Activated B cell treated with CpG ODN at 0.5 μM for 24 hours (primary cell): ENCODE measurements around the gene RRBP1. TPM values are rescaled to one million over a fixed set of nuclear protein-coding genes. Genes with fewer than 3 reads are reported as not detected.

ENCODE experiments used
- ATAC-seq: fragments of 200-7000 bp; cut with Tn5 transposase; one replicate; pipeline ENCODE4 v1.10.0; 2021; ENCODE audit warnings: low read depth, mild to moderate bottlenecking, moderate library complexity
- CTCF ChIA-PET: fragments of 350-600 bp; sonication (Branson Sonifier 250); formaldehyde crosslinking; loops from one replicate; lab custom pipeline; 2021; ENCODE audit warnings: antibody characterized with exemption; lab: Charles Lee
- POLR2A ChIA-PET: fragments of 350-600 bp; sonication (Branson Sonifier 250); formaldehyde crosslinking; loops from one replicate; lab custom pipeline; 2021; ENCODE audit warnings: antibody characterized with exemption; lab: Charles Lee
- DNase-seq: peaks from one replicate; pipeline ENCODE4 v3.0.0; 2022
- H3K27ac Mint-ChIP-seq: one replicate; pipeline ENCODE4 v1.8.0; 2020; ENCODE audit warnings: mixed read lengths
- H3K27me3 Mint-ChIP-seq: one replicate; pipeline ENCODE4 v1.8.0; 2021; ENCODE audit warnings: mixed read lengths
- H3K36me3 Mint-ChIP-seq: one replicate; pipeline ENCODE4 v1.8.0; 2021; ENCODE audit warnings: low read depth, mixed read lengths
- H3K4me1 Mint-ChIP-seq: one replicate; pipeline ENCODE4 v1.8.0; 2021; ENCODE audit warnings: mixed read lengths
- H3K4me3 Mint-ChIP-seq: one replicate; pipeline ENCODE4 v1.8.0; 2020; ENCODE audit warnings: mild to moderate bottlenecking, mixed read lengths
- H3K9me3 Mint-ChIP-seq: one replicate; pipeline ENCODE4 v1.8.0; 2020; ENCODE audit warnings: mixed read lengths
- CTCF ChIP-seq: fragments of 200-600 bp; IDR thresholded peaks from one replicate; pipeline ENCODE4 v1.8.0; 2022; ENCODE audit warnings: antibody characterized with exemption, mild to moderate bottlenecking
- intact Hi-C: fragments of 100-400 bp; cut with micrococcal nuclease; formaldehyde crosslinking; loops from one replicate; pipeline ENCODE4 v1.15.1; 2024
- total RNA-seq: library from RNA; stranded (reverse); gene quantifications from 2 replicates; pipeline ENCODE4 v1.2.3, GENCODE V29; 2022

The RRBP1 gene
- total RNA-seq, 1 donor from 2014 or later: 22.0 TPM

GRCh38 chr20:17712708-17713107 lies 30.7 kb upstream of the RRBP1 start:
- Mint-ChIP-seq H3K4me1 (no peaks in the 10 kb centered on the region), H3K27ac (no peak overlapping the region), H3K9me3 (no peaks in the 10 kb centered on the region), H3K4me3 (no peak overlapping the region), H3K36me3 (no peaks in the 10 kb centered on the region), H3K27me3 (no peaks in the 10 kb centered on the region)
- intact Hi-C loops: no loop called here
- DNase-seq (no peak), ATAC-seq (no peak)
- no peak for TF ChIP-seq CTCF
- ChIA-PET CTCF (no interaction called here), POLR2A (no interaction called here)

- no peak overlapping the region for H3K27ac Mint-ChIP-seq
- ATAC-seq: no peak
- H3K9me3 Mint-ChIP-seq: no peaks in the 10 kb centered on the region
- POLR2A ChIA-PET: no interaction called here
- intact Hi-C loops: no loop called here
- no peaks in the 10 kb centered on the region for H3K36me3 Mint-ChIP-seq
- no peak for DNase-seq
- no peak for TF ChIP-seq CTCF
- H3K4me3 Mint-ChIP-seq: no peak overlapping the region
- H3K27me3 Mint-ChIP-seq: no peaks in the 10 kb centered on the region
- CTCF ChIA-PET: no interaction called here
- no peaks in the 10 kb centered on the region for H3K4me1 Mint-ChIP-seq
These were observed 30.2 kb upstream of the RRBP1 start for GRCh38 chr20:17712201-17712600.

GRCh38 chr20:17711267-17711627 lies 29.2 kb upstream of the RRBP1 start:
- no peak overlapping the region for H3K4me3 Mint-ChIP-seq
- TF ChIP-seq CTCF: no peak
- DNase-seq (no peak), ATAC-seq (no peak)
- intact Hi-C loops: no loop called here
- CTCF ChIA-PET: no interaction called here
- no peak overlapping the region for H3K27ac Mint-ChIP-seq
- no peaks in the 10 kb centered on the region for H3K36me3 Mint-ChIP-seq
- no peaks in the 10 kb centered on the region for H3K9me3 Mint-ChIP-seq
- H3K4me1 Mint-ChIP-seq: no peaks in the 10 kb centered on the region
- no peaks in the 10 kb centered on the region for H3K27me3 Mint-ChIP-seq
- POLR2A ChIA-PET: interaction anchor here (0.7 kb wide), 1 partner anchor 254 kb away, joined by 3 read pairs; no protein-coding TSS in a partner anchor

GRCh38 chr20:17710379-17711266 lies 28.6 kb upstream of the RRBP1 start:
- intact Hi-C loops: no loop called here
- H3K27me3 Mint-ChIP-seq: no peaks in the 10 kb centered on the region
- no peaks in the 10 kb centered on the region for H3K9me3 Mint-ChIP-seq
- no peak overlapping the region for H3K27ac Mint-ChIP-seq
- no peaks in the 10 kb centered on the region for H3K4me1 Mint-ChIP-seq
- no peaks in the 10 kb centered on the region for H3K36me3 Mint-ChIP-seq
- H3K4me3 Mint-ChIP-seq: no peak overlapping the region
- ATAC-seq (no peak), DNase-seq (no peak)
- POLR2A ChIA-PET: interaction anchor here (0.6 to 0.7 kb wide), 2 partner anchors 19 to 255 kb away, joined by 3 read pairs; no protein-coding TSS in a partner anchor
- TF ChIP-seq CTCF: no peak
- CTCF ChIA-PET: interaction anchor here (0.9 kb wide), 1 partner anchor 29 kb away, joined by 3 read pairs; the partner anchor contains the start of gene RRBP1
